Esophagus squamous epithelium (tissue), 5 donors: Measurements from ENCODE around the gene CD8A. TPM values are rescaled to one million over a fixed set of nuclear protein-coding genes. Genes with fewer than 3 reads are reported as not detected.

Source experiments
- DNase-seq: peaks from one replicate; lab custom pipeline; 2025; lab: John Stamatoyannopoulos, UW
- H3K27ac ChIP-seq, 4 donors: fragments of 200-600 bp; sonication (generic); one replicate each; pipeline ENCODE4 v1.5.1; 2016 to 2019; ENCODE audit warnings: mild to moderate bottlenecking in 1 of 4
- H3K27me3 ChIP-seq, 4 donors: fragments of 200-600 bp; sonication (generic); 1 replicate in 3 of 4; 2 replicates in 1 of 4; pipeline versions ENCODE4 v1.5.1 to v1.6.0; 2017 to 2021; ENCODE audit warnings: antibody characterized with exemption in 1 of 4
- H3K36me3 ChIP-seq, 3 donors: fragments of 200-600 bp; sonication (generic); one replicate each; pipeline ENCODE4 v1.5.1; 2016 to 2019
- H3K4me1 ChIP-seq, 3 donors: fragments of 200-600 bp; sonication (generic); one replicate each; pipeline ENCODE4 v1.5.1; 2017 to 2019
- H3K4me3 ChIP-seq, 4 donors: fragments of 200-600 bp; sonication (generic); 1 replicate in 3 of 4; 2 replicates in 1 of 4; pipeline ENCODE4 v1.5.1; 2016 to 2019; ENCODE audit warnings: mild to moderate bottlenecking in 2 of 4, moderate library complexity in 1 of 4
- H3K9me3 ChIP-seq, 3 donors: fragments of 200-600 bp; sonication (generic); one replicate each; pipeline ENCODE4 v1.5.1; 2016 to 2019
- CTCF ChIP-seq, 6 experiments: fragments of 450-650 bp in 4 of 6; fragments of 200-600 bp in 2 of 6; sonication (generic) in 2 of 6; IDR thresholded peaks; one replicate each; pipeline ENCODE4 v1.5.1; 2016 to 2019; ENCODE audit warnings: antibody characterized with exemption in 6 of 6, mild to moderate bottlenecking in 4 of 6, moderate library complexity in 4 of 6
- POLR2A ChIP-seq, 4 donors: fragments of 450-650 bp; IDR thresholded peaks; one replicate each; pipeline ENCODE4 v1.6.1; 2017; ENCODE audit warnings: antibody characterized with exemption in 4 of 4, mild to moderate bottlenecking in 4 of 4, moderate library complexity in 3 of 4
- WGBS, 2 donors: methylation state at CpG; one replicate each; pipeline ENCODE4 v1.1.5; 2018; 5-methylcytosine and 5-hydroxymethylcytosine counted together
- intact Hi-C: fragments of 100-400 bp; cut with DNase I; formaldehyde crosslinking; loops from one replicate; pipeline ENCODE4 v1.15.0; 2022
- total RNA-seq, 4 donors: library from RNA; depleted of rRNA; stranded (reverse); fragments of >200 nt; gene quantifications; one replicate each; pipeline ENCODE4 v1.1.0, GENCODE V29; 2016
- donor health status: DM: yes; HTN: yes; CAD: no.

Gene CD8A
- total RNA-seq, 4 donors from 2014 or later = 1.6 to 6.5 (median 3.3) TPM; not detected in 1

- H3K4me1 ChIP-seq = no peaks in the 10 kb centered on the region
- TF ChIP-seq POLR2A (IDR thresholded peaks at IDR 0.05) = no peak
- TF ChIP-seq CTCF (IDR thresholded peaks at IDR 0.05) = no peak
- 92 to 100% methylated on average over 4 to 6 of the region's 7 CpGs for WGBS, 2 donors
- H3K9me3 ChIP-seq = no peaks in the 10 kb centered on the region
- no peak overlapping the region for H3K27ac ChIP-seq
- peaks cover 0 to 67% (median 23%) of the 10 kb centered on the region in 3 donors for H3K36me3 ChIP-seq
- intact Hi-C loops = no loop called here
- no peak overlapping the region for H3K4me3 ChIP-seq
- H3K27me3 ChIP-seq = no peaks in the 10 kb centered on the region
- DNase-seq = no peak
These were observed 14.2 kb downstream of the CD8A start for GRCh38 chr2:86776532-86776931.

- Histone ChIP-seq H3K36me3 (peaks cover 0 to 79% (median 28%) of the 10 kb centered on the region in 3 donors), H3K4me1 (no peaks in the 10 kb centered on the region), H3K27ac (no peak overlapping the region), H3K4me3 (no peak overlapping the region), H3K9me3 (no peaks in the 10 kb centered on the region), H3K27me3 (no peaks in the 10 kb centered on the region)
- TF ChIP-seq CTCF (IDR thresholded peaks at IDR 0.05) = no peak
- DNase-seq = no peak
- WGBS, 2 donors = 43 to 47% methylated on average over 3 to 4 of the region's 4 CpGs
- intact Hi-C loops = no loop called here
These were observed 15.4 kb downstream of the CD8A start for GRCh38 chr2:86775338-86775737.

GRCh38 chr2:86774862-86775261, 15.9 kb downstream of the CD8A start:
- Histone ChIP-seq H3K27ac (no peak overlapping the region), H3K27me3 (no peaks in the 10 kb centered on the region), H3K36me3 (peaks cover 0 to 84% (median 28%) of the 10 kb centered on the region in 3 donors), H3K4me3 (no peak overlapping the region), H3K9me3 (no peaks in the 10 kb centered on the region), H3K4me1 (no peaks in the 10 kb centered on the region)
- intact Hi-C loops = no loop called here
- 73 to 88% methylated on average over 4 to 5 of the region's 5 CpGs for WGBS, 2 donors
- TF ChIP-seq POLR2A (IDR thresholded peaks at IDR 0.05) = no peak
- no peak for TF ChIP-seq CTCF (IDR thresholded peaks at IDR 0.05)
- no peak for DNase-seq

- no peaks in the 10 kb centered on the region for H3K4me1 ChIP-seq
- H3K4me3 ChIP-seq = no peak overlapping the region
- TF ChIP-seq CTCF (IDR thresholded peaks at IDR 0.05) (no peak), POLR2A (IDR thresholded peaks at IDR 0.05) (no peak)
- DNase-seq = no peak
- H3K9me3 ChIP-seq = no peaks in the 10 kb centered on the region
- no peak overlapping the region for H3K27ac ChIP-seq
- WGBS, 2 donors = 62 to 75% methylated on average over 5 of the region's 5 CpGs
- intact Hi-C loops = no loop called here
- no peaks in the 10 kb centered on the region for H3K27me3 ChIP-seq
- peaks cover 0 to 100% (median 35%) of the 10 kb centered on the region in 3 donors for H3K36me3 ChIP-seq
These were observed 18.1 kb downstream of the CD8A start for GRCh38 chr2:86772611-86773010.

GRCh38 chr2:86770816-86771301, 19.9 kb downstream of the CD8A start:
- no peak overlapping the region for H3K4me3 ChIP-seq
- 77 to 79% methylated on average over 6 of the region's 6 CpGs for whole genome bisulfite sequencing, 2 donors
- peaks cover 0 to 99% (median 33%) of the 10 kb centered on the region in 3 donors for H3K36me3 ChIP-seq
- H3K4me1 ChIP-seq = no peaks in the 10 kb centered on the region
- no peaks in the 10 kb centered on the region for H3K9me3 ChIP-seq
- H3K27ac ChIP-seq = no peak overlapping the region
- no peaks in the 10 kb centered on the region for H3K27me3 ChIP-seq
- DNase-seq = no peak
- intact Hi-C loops = no loop called here
- TF ChIP-seq POLR2A (IDR thresholded peaks at IDR 0.05) (no peak), CTCF (IDR thresholded peaks at IDR 0.05) (no peak)
